Body of pancreas (tissue), 4 donors: ENCODE measurements around the gene SEMA6A.

Experiments used
- POLR2A ChIP-seq, 3 donors: fragments of 450-650 bp; IDR thresholded peaks; one replicate each; pipeline ENCODE4 v1.6.1; 2016; ENCODE audit warnings: antibody characterized with exemption in 3 of 3, mild to moderate bottlenecking in 2 of 3
- TF ChIP-seq, protein P1 (sequence below), 7 experiments: fragments of 450-650 bp in 4 of 7; fragments of 200-600 bp in 3 of 7; sonication (generic) in 3 of 7; IDR thresholded peaks; one replicate each; pipeline ENCODE4 v1.5.1; 2016 to 2019; ENCODE audit warnings: antibody characterized with exemption in 7 of 7

DNA sequence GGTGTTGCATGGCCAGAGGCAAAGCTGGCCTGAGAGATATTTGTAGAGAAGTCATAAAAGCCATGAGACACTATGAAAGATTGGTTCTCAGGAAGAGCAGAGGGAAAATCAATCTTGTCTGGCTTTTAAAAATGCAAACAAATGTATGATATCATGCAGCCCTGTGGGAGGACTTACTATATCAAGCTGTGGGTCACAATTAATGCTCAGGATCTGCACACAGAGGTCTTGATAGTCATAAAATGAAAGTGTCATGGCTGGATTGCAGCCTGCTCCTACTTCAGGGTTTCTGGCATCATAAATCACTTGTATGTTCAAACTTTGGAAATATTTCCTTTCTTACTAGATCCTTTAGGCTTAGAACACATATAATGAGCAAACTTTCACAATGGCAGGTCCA is 151.5 kb downstream of the SEMA6A start:
- TF ChIP-seq, protein P1, sequence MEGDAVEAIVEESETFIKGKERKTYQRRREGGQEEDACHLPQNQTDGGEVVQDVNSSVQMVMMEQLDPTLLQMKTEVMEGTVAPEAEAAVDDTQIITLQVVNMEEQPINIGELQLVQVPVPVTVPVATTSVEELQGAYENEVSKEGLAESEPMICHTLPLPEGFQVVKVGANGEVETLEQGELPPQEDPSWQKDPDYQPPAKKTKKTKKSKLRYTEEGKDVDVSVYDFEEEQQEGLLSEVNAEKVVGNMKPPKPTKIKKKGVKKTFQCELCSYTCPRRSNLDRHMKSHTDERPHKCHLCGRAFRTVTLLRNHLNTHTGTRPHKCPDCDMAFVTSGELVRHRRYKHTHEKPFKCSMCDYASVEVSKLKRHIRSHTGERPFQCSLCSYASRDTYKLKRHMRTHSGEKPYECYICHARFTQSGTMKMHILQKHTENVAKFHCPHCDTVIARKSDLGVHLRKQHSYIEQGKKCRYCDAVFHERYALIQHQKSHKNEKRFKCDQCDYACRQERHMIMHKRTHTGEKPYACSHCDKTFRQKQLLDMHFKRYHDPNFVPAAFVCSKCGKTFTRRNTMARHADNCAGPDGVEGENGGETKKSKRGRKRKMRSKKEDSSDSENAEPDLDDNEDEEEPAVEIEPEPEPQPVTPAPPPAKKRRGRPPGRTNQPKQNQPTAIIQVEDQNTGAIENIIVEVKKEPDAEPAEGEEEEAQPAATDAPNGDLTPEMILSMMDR (IDR thresholded peaks at IDR 0.05), result no peak
- no peak for TF ChIP-seq POLR2A (IDR thresholded peaks at IDR 0.05)
